GM12878 (cell line): Measurements from ENCODE around the gene MRNIP.

Experiments used
- CREB1 ChIP-seq: IDR thresholded peaks from 2 replicates; pipeline ENCODE4 v1.6.1; 2012; ENCODE audit warnings: low read depth, mild to moderate bottlenecking, inconsistent platforms
- MYC ChIP-seq: IDR thresholded peaks from 2 replicates; pipeline ENCODE4 v1.6.1; 2011; ENCODE audit warnings: mild to moderate bottlenecking, low read length, moderate library complexity, inconsistent platforms; ENCODE audit not compliant: insufficient read depth, insufficient replicate concordance, insufficient read length, severe bottlenecking
- POLR2AphosphoS5 ChIP-seq: IDR thresholded peaks from 2 replicates; pipeline ENCODE4 v1.6.1; 2011; ENCODE audit warnings: mild to moderate bottlenecking, low read length, inconsistent platforms
- REST ChIP-seq: IDR thresholded peaks from 2 replicates; pipeline ENCODE4 v1.6.1; 2012; ENCODE audit warnings: mild to moderate bottlenecking, low read depth, low read length
- TF ChIP-seq, protein P1 (sequence below): IDR thresholded peaks from 2 replicates; pipeline ENCODE4 v1.6.1; 2012; ENCODE audit warnings: low read depth, low read length, improper control_type of control experiment

DNA sequence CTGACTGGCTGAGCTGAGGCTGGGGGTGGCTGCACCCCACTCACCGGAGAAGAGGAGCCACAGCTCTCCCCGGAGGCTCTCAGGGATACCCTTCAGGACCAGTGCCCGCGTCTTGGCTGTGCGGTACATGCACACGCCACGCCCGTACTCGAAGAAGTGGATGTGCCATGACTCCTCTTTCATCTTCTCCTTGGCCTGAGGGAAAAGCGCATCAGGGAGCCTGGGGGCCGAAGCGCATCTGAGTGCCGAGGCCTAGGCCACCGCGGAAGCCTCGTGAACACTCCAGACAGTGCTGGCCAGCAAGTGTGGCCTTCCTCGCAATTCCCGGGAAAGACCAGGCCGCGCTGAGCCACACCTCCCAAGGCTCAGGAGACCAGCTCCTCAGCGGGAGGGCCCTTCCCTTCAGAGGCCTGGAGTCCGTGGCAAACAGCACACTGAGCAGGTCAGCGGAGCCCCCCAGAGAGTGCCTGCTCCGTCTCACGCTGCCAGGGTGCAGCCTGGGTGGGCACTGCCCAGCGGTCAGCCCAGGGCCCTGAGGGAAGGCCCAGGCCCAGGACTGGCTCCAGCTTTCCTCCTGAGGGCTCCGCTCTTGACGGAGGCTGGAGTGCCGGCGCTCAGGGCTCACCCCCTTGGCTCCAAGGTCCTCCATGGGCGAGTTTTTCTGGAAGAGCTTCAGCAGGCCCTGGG lies 20.5 kb upstream of the MRNIP start:
- TF ChIP-seq MYC (no peak), CREB1 (no peak), REST (no peak), POLR2AphosphoS5 (no peak)
- TF ChIP-seq, protein P1, sequence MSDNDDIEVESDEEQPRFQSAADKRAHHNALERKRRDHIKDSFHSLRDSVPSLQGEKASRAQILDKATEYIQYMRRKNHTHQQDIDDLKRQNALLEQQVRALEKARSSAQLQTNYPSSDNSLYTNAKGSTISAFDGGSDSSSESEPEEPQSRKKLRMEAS, result no peak
